OCI-LY1 (cell line): ENCODE data around the gene KIR2DL1.

Source experiments
- CTCF ChIP-seq: fragments of 200-600 bp; sonication (generic), shearing (Covaris generic); IDR thresholded peaks from 2 replicates; pipeline ENCODE4 v1.5.1; 2017; ENCODE audit warnings: mild to moderate bottlenecking, antibody characterized with exemption, low read length, moderate library complexity, mixed read lengths
- EZH2 ChIP-seq: fragments of 200-600 bp; sonication (generic), shearing (Covaris generic); IDR thresholded peaks from 2 replicates; pipeline ENCODE4 v1.8.0; 2017; ENCODE audit warnings: borderline replicate concordance, mixed run types, mild to moderate bottlenecking, antibody characterized with exemption, low read length, moderate library complexity, mixed read lengths

GRCh38 chr19:54792814-54793213 is 23.2 kb downstream of the KIR2DL1 start:
- TF ChIP-seq CTCF (no peak), EZH2 (no peak)
